IPS-20b (cell line): ENCODE data around the gene BCL2.

Experiments used
- H3K27ac ChIP-seq: one replicate; pipeline ENCODE4 v1.5.1; 2013; ENCODE audit warnings: low read length
- H3K27me3 ChIP-seq: 2 replicates; pipeline ENCODE4 v1.6.1; 2013; ENCODE audit warnings: mild to moderate bottlenecking, low read length, inconsistent platforms; ENCODE audit not compliant: insufficient read depth
- H3K36me3 ChIP-seq: 2 replicates; pipeline ENCODE4 v1.6.1; 2013; ENCODE audit warnings: low read depth, mild to moderate bottlenecking, inconsistent platforms, low read length, moderate library complexity; ENCODE audit not compliant: insufficient read depth
- H3K4me1 ChIP-seq: 2 replicates; pipeline ENCODE4 v1.6.1; 2013; ENCODE audit warnings: mild to moderate bottlenecking, control low read depth, inconsistent platforms, low read length, moderate library complexity; ENCODE audit not compliant: insufficient read depth
- H3K4me3 ChIP-seq: 2 replicates; pipeline ENCODE4 v1.5.1; 2013; ENCODE audit warnings: mild to moderate bottlenecking, low read length, inconsistent platforms
- H3K9ac ChIP-seq: 2 replicates; pipeline ENCODE4 v1.6.1; 2013; ENCODE audit warnings: low read depth, mild to moderate bottlenecking, inconsistent platforms, low read length, moderate library complexity
- H3K9me3 ChIP-seq: 2 replicates; pipeline ENCODE4 v1.6.1; 2013; ENCODE audit warnings: mild to moderate bottlenecking, low read depth, low read length, inconsistent platforms; ENCODE audit not compliant: insufficient read depth

Gene BCL2

GRCh38 chr18:63290821-63291200 is 28.8 kb downstream of the BCL2 start:
- Histone ChIP-seq H3K9ac (no peak overlapping the region), H3K27ac (no peak overlapping the region), H3K36me3 (no peaks in the 10 kb centered on the region), H3K27me3 (no peaks in the 10 kb centered on the region), H3K9me3 (no peaks in the 10 kb centered on the region), H3K4me1 (peaks cover 3% of the 10 kb centered on the region; the same call in 1 of the 2 replicates), H3K4me3 (no peak overlapping the region)

GRCh38 chr18:63290166-63290820 is 29.3 kb downstream of the BCL2 start:
- no peak overlapping the region for H3K4me3 ChIP-seq
- no peaks in the 10 kb centered on the region for H3K27me3 ChIP-seq
- no peak overlapping the region for H3K27ac ChIP-seq
- no peaks in the 10 kb centered on the region for H3K9me3 ChIP-seq
- peaks cover 3% of the 10 kb centered on the region; the same call in 1 of the 2 replicates for H3K4me1 ChIP-seq
- H3K36me3 ChIP-seq = no peaks in the 10 kb centered on the region
- H3K9ac ChIP-seq = no peak overlapping the region

- Histone ChIP-seq H3K36me3 (no peaks in the 10 kb centered on the region), H3K4me1 (peaks cover 3% of the 10 kb centered on the region; the same call in 1 of the 2 replicates)
Observed at GRCh38 chr18:63288311-63288710, 31.3 kb downstream of the BCL2 start.

GRCh38 chr18:63287691-63288220 is 31.8 kb downstream of the BCL2 start:
- no peaks in the 10 kb centered on the region for H3K27me3 ChIP-seq
- no peak overlapping the region for H3K9ac ChIP-seq
- no peaks in the 10 kb centered on the region for H3K9me3 ChIP-seq
- no peaks in the 10 kb centered on the region for H3K36me3 ChIP-seq
- H3K4me1 ChIP-seq = peaks cover 3% of the 10 kb centered on the region; the same call in 1 of the 2 replicates
- no peak overlapping the region for H3K27ac ChIP-seq
- H3K4me3 ChIP-seq = no peak overlapping the region

More at GRCh38 chr18:63288311-63288710, 31.3 kb downstream of the BCL2 start:
- Histone ChIP-seq H3K9ac (no peak overlapping the region), H3K4me3 (no peak overlapping the region), H3K27ac (no peak overlapping the region), H3K27me3 (no peaks in the 10 kb centered on the region), H3K9me3 (no peaks in the 10 kb centered on the region)

- Histone ChIP-seq H3K9ac (no peak overlapping the region), H3K27ac (no peak overlapping the region), H3K4me1 (peaks cover 3% of the 10 kb centered on the region; the same call in 1 of the 2 replicates), H3K27me3 (no peaks in the 10 kb centered on the region), H3K36me3 (no peaks in the 10 kb centered on the region), H3K4me3 (no peak overlapping the region), H3K9me3 (no peaks in the 10 kb centered on the region)
Observed at GRCh38 chr18:63286926-63287325, 32.6 kb downstream of the BCL2 start.

GRCh38 chr18:63284827-63285733 is 34.5 kb downstream of the BCL2 start:
- Histone ChIP-seq H3K36me3 (no peaks in the 10 kb centered on the region), H3K9me3 (no peaks in the 10 kb centered on the region), H3K27me3 (no peaks in the 10 kb centered on the region), H3K27ac (no peak overlapping the region), H3K4me1 (no peaks in the 10 kb centered on the region; the same call in 1 of the 2 replicates), H3K9ac (no peak overlapping the region), H3K4me3 (no peak overlapping the region)

- Histone ChIP-seq H3K4me1 (no peaks in the 10 kb centered on the region), H3K36me3 (no peaks in the 10 kb centered on the region), H3K4me3 (no peak overlapping the region), H3K27ac (no peak overlapping the region), H3K27me3 (no peaks in the 10 kb centered on the region), H3K9me3 (no peaks in the 10 kb centered on the region), H3K9ac (no peak overlapping the region)
Observed at GRCh38 chr18:63284173-63284799, 35.3 kb downstream of the BCL2 start.

GRCh38 chr18:63283305-63284094 is 36.1 kb downstream of the BCL2 start:
- no peak overlapping the region for H3K9ac ChIP-seq
- no peak overlapping the region for H3K27ac ChIP-seq

GRCh38 chr18:63282793-63283192 is 36.8 kb downstream of the BCL2 start:
- Histone ChIP-seq H3K4me1 (no peaks in the 10 kb centered on the region), H3K27me3 (no peaks in the 10 kb centered on the region), H3K27ac (no peak overlapping the region), H3K36me3 (no peaks in the 10 kb centered on the region), H3K9ac (no peak overlapping the region), H3K9me3 (no peaks in the 10 kb centered on the region), H3K4me3 (no peak overlapping the region)

More at GRCh38 chr18:63283305-63284094, 36.1 kb downstream of the BCL2 start:
- Histone ChIP-seq H3K4me1 (no peaks in the 10 kb centered on the region), H3K4me3 (no peak overlapping the region), H3K27me3 (no peaks in the 10 kb centered on the region), H3K9me3 (no peaks in the 10 kb centered on the region), H3K36me3 (no peaks in the 10 kb centered on the region)

- Histone ChIP-seq H3K9ac (no peak overlapping the region), H3K27ac (no peak overlapping the region), H3K4me1 (no peaks in the 10 kb centered on the region), H3K9me3 (no peaks in the 10 kb centered on the region), H3K27me3 (no peaks in the 10 kb centered on the region), H3K36me3 (no peaks in the 10 kb centered on the region), H3K4me3 (no peak overlapping the region)
Observed at GRCh38 chr18:63273222-63273927, 46.2 kb downstream of the BCL2 start.
